Neural cell (in vitro differentiated cells): Measurements from ENCODE around the gene KRTAP10-10. TPM values are rescaled to one million over a fixed set of nuclear protein-coding genes. Genes with fewer than 3 reads are reported as not detected.
"Not testable (repeated sequence)": the region's sequence is repeated elsewhere in the genome, so short reads cannot be mapped to it uniquely, and the experiment has no call there.

Experiments
- H2AFZ ChIP-seq: fragments of 200-600, 300-800 bp; sonication (generic), shearing (Covaris generic); 2 replicates; pipeline ENCODE4 v1.6.0; 2014; ENCODE audit warnings: low read depth, mild to moderate bottlenecking, antibody characterized with exemption, low read length, moderate library complexity
- H3F3A ChIP-seq: fragments of 200-600 bp; shearing (Covaris generic); 2 replicates; pipeline ENCODE4 v1.6.1; 2016; ENCODE audit warnings: mild to moderate bottlenecking, moderate library complexity, mixed read lengths, antibody characterized with exemption, low read length; ENCODE audit not compliant: insufficient read depth, poor library complexity, severe bottlenecking
- H3K27ac ChIP-seq: fragments of 200-600, 300-800 bp; sonication (generic), shearing (Covaris generic); 2 replicates; pipeline ENCODE4 v1.5.1; 2014; ENCODE audit warnings: mild to moderate bottlenecking, low read length, moderate library complexity
- H3K27me3 ChIP-seq: fragments of 300-800, 200-600 bp; sonication (generic), shearing (Covaris generic); 2 replicates; pipeline ENCODE4 v1.6.0; 2014; ENCODE audit warnings: mild to moderate bottlenecking, low read depth, low read length, moderate library complexity; ENCODE audit not compliant: insufficient read depth
- H3K36me3 ChIP-seq: fragments of 300-800, 200-600 bp; sonication (generic), shearing (Covaris generic); 2 replicates; pipeline ENCODE4 v1.5.1; 2014; ENCODE audit warnings: mild to moderate bottlenecking, antibody characterized with exemption, low read length, moderate library complexity; ENCODE audit not compliant: insufficient read depth
- H3K4me2 ChIP-seq: fragments of 300-800, 200-600 bp; sonication (generic), shearing (Covaris generic); 2 replicates; pipeline ENCODE4 v1.6.0; 2014; ENCODE audit warnings: mild to moderate bottlenecking, low read length
- H3K4me3 ChIP-seq: fragments of 300-800, 200-600 bp; sonication (generic), shearing (Covaris generic); 2 replicates; pipeline ENCODE4 v1.5.1; 2014; ENCODE audit warnings: mild to moderate bottlenecking, low read length, moderate library complexity
- H3K79me2 ChIP-seq: fragments of 200-600 bp; shearing (Covaris generic); replicated peaks from 2 replicates; pipeline ENCODE4 v1.6.0; 2014; ENCODE audit warnings: mild to moderate bottlenecking, low read length, moderate library complexity; ENCODE audit not compliant: insufficient read depth
- H3K9ac ChIP-seq: fragments of 300-800, 200-600 bp; sonication (generic), shearing (Covaris generic); 2 replicates; pipeline ENCODE4 v1.6.1; 2016; ENCODE audit warnings: mild to moderate bottlenecking, low read length, mixed read lengths
- H3K9me2 ChIP-seq: fragments of 200-600 bp; shearing (Covaris generic); 2 replicates; pipeline ENCODE4 v1.6.1; 2016; ENCODE audit warnings: mild to moderate bottlenecking, low read length, mixed read lengths; ENCODE audit not compliant: insufficient read depth
- H3K9me3 ChIP-seq: fragments of 200-600, 300-800 bp; sonication (generic), shearing (Covaris generic); 2 replicates; pipeline ENCODE4 v1.6.1; 2016; ENCODE audit warnings: mild to moderate bottlenecking, mixed run types, low read length, moderate library complexity, mixed read lengths
- H4K20me1 ChIP-seq: fragments of 200-600 bp; shearing (Covaris generic); 2 replicates; pipeline ENCODE4 v1.6.1; 2016; ENCODE audit warnings: mild to moderate bottlenecking, mixed run types; ENCODE audit not compliant: insufficient read depth
- CTCF ChIP-seq: fragments of 450-650 bp; IDR thresholded peaks from 2 replicates; pipeline ENCODE4 v1.5.1; 2014; ENCODE audit warnings: antibody characterized with exemption, mild to moderate bottlenecking, moderate library complexity; ENCODE audit not compliant: poor library complexity, severe bottlenecking
- EP300 ChIP-seq: fragments of 450-650 bp; conservative IDR thresholded peaks from 2 replicates; pipeline ENCODE4 v1.6.1; 2014; ENCODE audit warnings: antibody characterized with exemption, mild to moderate bottlenecking, moderate library complexity; ENCODE audit not compliant: poor library complexity, severe bottlenecking
- EZH2 ChIP-seq: fragments of 200-600, 300-800 bp; shearing (Covaris generic), sonication (generic); IDR thresholded peaks from 2 replicates; pipeline ENCODE4 v1.6.1; 2014; ENCODE audit warnings: antibody characterized with exemption, low read length, borderline replicate concordance, mild to moderate bottlenecking; ENCODE audit not compliant: insufficient read depth, poor library complexity, severe bottlenecking
- MXI1 ChIP-seq: fragments of 450-650 bp; conservative IDR thresholded peaks from 2 replicates; pipeline ENCODE4 v1.6.1; 2014; ENCODE audit warnings: antibody characterized with exemption, mild to moderate bottlenecking; ENCODE audit not compliant: poor library complexity, severe bottlenecking
- POLR2AphosphoS5 ChIP-seq: IDR thresholded peaks from 2 replicates; pipeline ENCODE4 v1.6.1; 2012
- RAD21 ChIP-seq: fragments of 450-650 bp; conservative IDR thresholded peaks from 2 replicates; pipeline ENCODE4 v1.6.1; 2014; ENCODE audit warnings: antibody characterized with exemption, mild to moderate bottlenecking, moderate library complexity
- REST ChIP-seq: IDR thresholded peaks from 2 replicates; pipeline ENCODE4 v1.6.1; 2012; ENCODE audit warnings: borderline replicate concordance
- SMC3 ChIP-seq: fragments of 450-650 bp; conservative IDR thresholded peaks from 2 replicates; pipeline ENCODE4 v1.6.1; 2014; ENCODE audit warnings: antibody characterized with exemption, mild to moderate bottlenecking, moderate library complexity; ENCODE audit not compliant: poor library complexity
- TAF1 ChIP-seq: IDR thresholded peaks from 2 replicates; pipeline ENCODE4 v1.6.1; 2012; ENCODE audit warnings: low read depth
- polyA plus RNA-seq: library from polyadenylated mRNA; depleted of rRNA; stranded (reverse); fragments of >200 nt; gene quantifications from 2 replicates; pipeline ENCODE4 v1.2.3, GENCODE V29; 2014

KRTAP10-10 gene
- polyA plus RNA-seq, 1 donor from 2014 or later = not detected

GRCh38 chr21:44638506-44639330 lies 1.6 kb downstream of the KRTAP10-10 start:
- H3K27me3 ChIP-seq, H3K4me3 ChIP-seq, H3K79me2 ChIP-seq: not testable (repeated sequence)

GRCh38 chr21:44639331-44639655 lies 2.1 kb downstream of the KRTAP10-10 start:
- Histone ChIP-seq H3K4me2 (no peak overlapping the region), H3K9ac (no peak overlapping the region), H3K79me2 (no peaks in the 10 kb centered on the region), H3K27me3 (no peaks in the 10 kb centered on the region), H3F3A (no peaks in the 10 kb centered on the region), H3K36me3 (no peaks in the 10 kb centered on the region), H3K27ac (no peak overlapping the region), H3K9me3 (peaks cover 4% of the 10 kb centered on the region), H3K4me3 (no peak overlapping the region), H3K9me2 (no peaks in the 10 kb centered on the region), H4K20me1 (no peaks in the 10 kb centered on the region), H2AFZ (no peak overlapping the region)
- TF ChIP-seq CTCF (no peak), SMC3 (no peak), TAF1 (no peak), REST (no peak), MXI1 (no peak), POLR2AphosphoS5 (no peak), RAD21 (no peak), EP300 (no peak), EZH2 (no peak)

More at GRCh38 chr21:44638506-44639330, 1.6 kb downstream of the KRTAP10-10 start:
- H3K9me3 ChIP-seq, H3K4me2 ChIP-seq, H3K36me3 ChIP-seq, H3K27ac ChIP-seq, H3K9me2 ChIP-seq, H4K20me1 ChIP-seq, H3K9ac ChIP-seq, H2AFZ ChIP-seq, H3F3A ChIP-seq: not testable (repeated sequence)

GRCh38 chr21:44640761-44641160 lies 3.6 kb downstream of the KRTAP10-10 start:
- no peaks in the 10 kb centered on the region for H3K79me2 ChIP-seq

More at GRCh38 chr21:44640761-44641160, 3.6 kb downstream of the KRTAP10-10 start:
- H3F3A ChIP-seq = no peaks in the 10 kb centered on the region
- no peaks in the 10 kb centered on the region for H3K9me2 ChIP-seq
- no peak overlapping the region for H3K9ac ChIP-seq
- H2AFZ ChIP-seq = no peak overlapping the region
- no peak for TF ChIP-seq RAD21
- TF ChIP-seq EP300 = no peak
- no peak for TF ChIP-seq REST
- H3K27ac ChIP-seq = no peak overlapping the region
- H3K4me3 ChIP-seq = no peak overlapping the region
- peaks cover 4% of the 10 kb centered on the region for H3K9me3 ChIP-seq
- no peaks in the 10 kb centered on the region for H3K36me3 ChIP-seq
- no peaks in the 10 kb centered on the region for H3K27me3 ChIP-seq
- H3K4me2 ChIP-seq = no peak overlapping the region
- no peaks in the 10 kb centered on the region for H4K20me1 ChIP-seq
